Gastrocnemius medialis (tissue), 4 donors: ENCODE results near the gene TSPAN12. TPM values are rescaled to one million over a fixed set of nuclear protein-coding genes. Genes with fewer than 3 reads are reported as not detected.

ENCODE experiments used
- ATAC-seq, 2 donors: fragments of 150-250 bp; one replicate each; pipeline ENCODE4 v1.9.1; 2016
- DNase-seq, 2 donors: peaks; one replicate each; pipeline ENCODE4 v3.0.0-alpha.2; 2019
- H3K27ac ChIP-seq, 4 donors: fragments of 200-600 bp; sonication (generic); 1 replicate in 1 of 4; 2 replicates in 3 of 4; pipeline ENCODE4 v1.5.1; 2016 to 2018; ENCODE audit warnings: mild to moderate bottlenecking in 2 of 4, moderate library complexity in 1 of 4
- H3K27me3 ChIP-seq, 3 donors: fragments of 200-600 bp; sonication (generic) in 2 of 3; 1 replicate in 1 of 3; 2 replicates in 2 of 3; pipeline versions ENCODE4 v1.5.1 to v1.6.0; 2016 to 2019; ENCODE audit warnings: mild to moderate bottlenecking in 1 of 3, moderate library complexity in 1 of 3
- H3K36me3 ChIP-seq, 2 donors: fragments of 200-600 bp; sonication (generic) in 1 of 2; one replicate each; pipeline ENCODE4 v1.5.1; 2017 to 2018
- H3K4me1 ChIP-seq, 2 donors: fragments of 200-600 bp; sonication (generic) in 1 of 2; one replicate each; pipeline ENCODE4 v1.5.1; 2016 to 2017; ENCODE audit warnings: mild to moderate bottlenecking in 2 of 2
- H3K4me3 ChIP-seq, 4 donors: fragments of 200-600 bp; sonication (generic) in 3 of 4; 1 replicate in 1 of 4; 2 replicates in 3 of 4; pipeline ENCODE4 v1.5.1; 2016 to 2019; ENCODE audit warnings: mild to moderate bottlenecking in 2 of 4
- H3K9me3 ChIP-seq, 3 donors: fragments of 200-600 bp; sonication (generic) in 2 of 3; 1 replicate in 1 of 3; 2 replicates in 2 of 3; pipeline ENCODE4 v1.5.1; 2016 to 2019
- CTCF ChIP-seq, 5 experiments: fragments of 450-650 bp in 3 of 5; fragments of 200-600 bp in 2 of 5; sonication (generic) in 2 of 5; IDR thresholded peaks in 4 of 5; conservative IDR thresholded peaks in 1 of 5; 1 replicate in 4 of 5; 2 replicates in 1 of 5; pipeline ENCODE4 v1.5.1; 2016 to 2019; ENCODE audit warnings: antibody characterized with exemption in 5 of 5, mild to moderate bottlenecking in 3 of 5, moderate library complexity in 3 of 5
- POLR2A ChIP-seq, 2 donors: fragments of 450-650 bp; IDR thresholded peaks; one replicate each; pipeline ENCODE4 v1.6.1; 2017; ENCODE audit warnings: antibody characterized with exemption in 2 of 2, mild to moderate bottlenecking in 2 of 2, moderate library complexity in 2 of 2
- in situ Hi-C, 4 donors: fragments of 200-750 bp; cut with MboI; loops; one replicate each; pipeline versions ENCODE4 v1.15.0 to v1.8.0; 2017; ENCODE audit warnings: low sequenced_read_pairs in 4 of 4
- intact Hi-C: fragments of 100-400 bp; cut with DNase I; formaldehyde crosslinking; loops from one replicate; pipeline ENCODE4 v1.15.1; 2023; ENCODE audit warnings: low total_unique reads
- total RNA-seq, 4 donors: library from RNA; depleted of rRNA; stranded (reverse); fragments of >200 nt; gene quantifications; one replicate each; pipeline versions ENCODE4 v1.1.0 to v1.2.3, GENCODE V29; 2016

The TSPAN12 gene
- total RNA-seq, 4 donors from 2014 or later = 1.3 to 6.3 (median 2.8) TPM

DNA sequence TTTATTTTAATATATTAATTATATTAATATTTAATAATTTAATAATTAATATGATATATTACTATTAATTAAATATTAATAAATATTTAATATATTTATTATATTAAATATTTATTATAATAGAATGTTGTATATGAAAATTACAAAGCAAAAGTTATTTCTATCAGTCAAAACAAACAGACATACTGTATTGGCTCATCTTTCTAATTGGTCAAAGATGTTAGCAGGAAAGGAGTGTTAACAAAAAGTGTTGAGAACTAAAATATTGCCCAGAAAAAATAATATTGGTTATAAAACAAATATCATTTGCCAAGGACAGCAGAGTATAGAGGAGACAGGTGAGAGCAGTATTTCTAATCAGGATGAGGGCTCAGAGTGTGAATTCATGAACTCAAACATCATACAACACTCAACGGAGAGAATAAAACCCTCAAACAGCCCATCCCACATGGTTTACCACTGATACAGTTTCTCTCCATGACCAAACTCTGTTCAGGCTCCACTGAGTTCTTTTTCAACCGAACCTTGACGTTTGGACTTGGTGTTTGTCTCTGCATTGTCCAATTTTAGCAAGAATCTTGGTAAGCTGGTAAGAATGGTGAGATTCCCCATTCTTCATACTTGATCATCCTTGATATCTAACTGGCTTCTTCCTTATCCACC, 58.0 kb downstream of the TSPAN12 start:
- Histone ChIP-seq H3K36me3 (no peaks in the 10 kb centered on the region), H3K27ac (no peak overlapping the region), H3K27me3 (no peaks in the 10 kb centered on the region), H3K4me1 (no peaks in the 10 kb centered on the region), H3K4me3 (no peak overlapping the region), H3K9me3 (no peaks in the 10 kb centered on the region)
- ATAC-seq (no peak), DNase-seq (no peak)
- TF ChIP-seq POLR2A (IDR thresholded peaks at IDR 0.05) = no peak
- no peak for TF ChIP-seq CTCF (IDR thresholded peaks at IDR 0.05 in 4 of 5, conservative IDR thresholded peaks at IDR 0.05 in 1 of 5)
- intact Hi-C loops = no loop called here
- in situ Hi-C loops = loop anchor here (5.0 to 25.0 kb wide), 6 partner anchors 135 to 312 kb away; no protein-coding TSS in a partner anchor

GRCh38 chr7:120799147-120799546, 58.8 kb downstream of the TSPAN12 start:
- no peak for DNase-seq
- H3K27me3 ChIP-seq = no peaks in the 10 kb centered on the region
- H3K27ac ChIP-seq = no peak overlapping the region
- intact Hi-C loops = no loop called here
- no peaks in the 10 kb centered on the region for H3K4me1 ChIP-seq
- H3K36me3 ChIP-seq = no peaks in the 10 kb centered on the region
- no peaks in the 10 kb centered on the region for H3K9me3 ChIP-seq
- TF ChIP-seq POLR2A (IDR thresholded peaks at IDR 0.05) (no peak), CTCF (IDR thresholded peaks at IDR 0.05 in 4 of 5, conservative IDR thresholded peaks at IDR 0.05 in 1 of 5) (no peak)
- H3K4me3 ChIP-seq = no peak overlapping the region
- ATAC-seq = no peak
- in situ Hi-C loops = no loop called here

GRCh38 chr7:120797026-120797645, 60.8 kb downstream of the TSPAN12 start:
- ATAC-seq = no peak
- DNase-seq = no peak
- no peaks in the 10 kb centered on the region for H3K4me1 ChIP-seq
- H3K27me3 ChIP-seq = no peaks in the 10 kb centered on the region
- intact Hi-C loops (no loop called here), in situ Hi-C loops (no loop called here)
- no peak overlapping the region for H3K27ac ChIP-seq
- no peaks in the 10 kb centered on the region for H3K36me3 ChIP-seq
- TF ChIP-seq CTCF (IDR thresholded peaks at IDR 0.05 in 4 of 5, conservative IDR thresholded peaks at IDR 0.05 in 1 of 5) (no peak), POLR2A (IDR thresholded peaks at IDR 0.05) (no peak)
- H3K9me3 ChIP-seq = no peaks in the 10 kb centered on the region
- H3K4me3 ChIP-seq = no peak overlapping the region

- intact Hi-C loops = loop anchor here (5.0 kb wide), 1 partner anchor 313 kb away; no protein-coding TSS in a partner anchor
- no peak for ATAC-seq
Observed at GRCh38 chr7:120794106-120794729, 63.7 kb downstream of the TSPAN12 start.

More at GRCh38 chr7:120794106-120794729, 63.7 kb downstream of the TSPAN12 start:
- Histone ChIP-seq H3K4me1 (no peaks in the 10 kb centered on the region), H3K9me3 (no peaks in the 10 kb centered on the region), H3K27me3 (no peaks in the 10 kb centered on the region), H3K36me3 (no peaks in the 10 kb centered on the region), H3K27ac (no peak overlapping the region), H3K4me3 (no peak overlapping the region)
- DNase-seq = no peak
- in situ Hi-C loops = no loop called here
- TF ChIP-seq CTCF (IDR thresholded peaks at IDR 0.05 in 4 of 5, conservative IDR thresholded peaks at IDR 0.05 in 1 of 5) = no peak
- no peak for TF ChIP-seq POLR2A (IDR thresholded peaks at IDR 0.05)
